ENCODE results near the gene CDC73.

The CDC73 gene

DNA sequence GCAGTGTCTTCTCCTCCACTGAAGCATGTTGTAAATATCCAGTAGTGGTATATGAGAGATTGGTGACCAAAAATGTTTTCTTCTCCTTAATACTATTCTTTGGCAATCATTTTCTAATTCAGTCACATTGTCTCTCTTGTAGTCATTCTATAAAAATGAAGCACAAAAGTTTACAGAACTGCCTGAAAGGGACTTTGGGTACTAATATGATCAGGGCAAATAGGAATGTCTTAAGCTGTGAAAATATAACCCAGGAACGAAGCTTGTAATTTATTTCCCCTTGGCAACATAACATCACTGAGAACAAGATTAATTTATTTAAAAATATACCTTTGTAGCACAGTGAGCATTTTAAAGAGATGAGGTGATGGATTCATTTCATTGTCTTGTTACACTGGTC lies 59.7 kb downstream of the CDC73 start:
- no peak for DNase-seq (ENCODE audit: low spot score)
- in situ Hi-C loops (cut with MboI; ENCODE audit: low sequenced_read_pairs, unreplicated experiment): no loop called here
- TF ChIP-seq, protein P1, sequence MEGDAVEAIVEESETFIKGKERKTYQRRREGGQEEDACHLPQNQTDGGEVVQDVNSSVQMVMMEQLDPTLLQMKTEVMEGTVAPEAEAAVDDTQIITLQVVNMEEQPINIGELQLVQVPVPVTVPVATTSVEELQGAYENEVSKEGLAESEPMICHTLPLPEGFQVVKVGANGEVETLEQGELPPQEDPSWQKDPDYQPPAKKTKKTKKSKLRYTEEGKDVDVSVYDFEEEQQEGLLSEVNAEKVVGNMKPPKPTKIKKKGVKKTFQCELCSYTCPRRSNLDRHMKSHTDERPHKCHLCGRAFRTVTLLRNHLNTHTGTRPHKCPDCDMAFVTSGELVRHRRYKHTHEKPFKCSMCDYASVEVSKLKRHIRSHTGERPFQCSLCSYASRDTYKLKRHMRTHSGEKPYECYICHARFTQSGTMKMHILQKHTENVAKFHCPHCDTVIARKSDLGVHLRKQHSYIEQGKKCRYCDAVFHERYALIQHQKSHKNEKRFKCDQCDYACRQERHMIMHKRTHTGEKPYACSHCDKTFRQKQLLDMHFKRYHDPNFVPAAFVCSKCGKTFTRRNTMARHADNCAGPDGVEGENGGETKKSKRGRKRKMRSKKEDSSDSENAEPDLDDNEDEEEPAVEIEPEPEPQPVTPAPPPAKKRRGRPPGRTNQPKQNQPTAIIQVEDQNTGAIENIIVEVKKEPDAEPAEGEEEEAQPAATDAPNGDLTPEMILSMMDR (IDR thresholded peaks at IDR 0.05; ENCODE audit: borderline replicate concordance, control extremely low read depth, extremely low read depth, insufficient read depth, missing control alignments): no peak

DNA sequence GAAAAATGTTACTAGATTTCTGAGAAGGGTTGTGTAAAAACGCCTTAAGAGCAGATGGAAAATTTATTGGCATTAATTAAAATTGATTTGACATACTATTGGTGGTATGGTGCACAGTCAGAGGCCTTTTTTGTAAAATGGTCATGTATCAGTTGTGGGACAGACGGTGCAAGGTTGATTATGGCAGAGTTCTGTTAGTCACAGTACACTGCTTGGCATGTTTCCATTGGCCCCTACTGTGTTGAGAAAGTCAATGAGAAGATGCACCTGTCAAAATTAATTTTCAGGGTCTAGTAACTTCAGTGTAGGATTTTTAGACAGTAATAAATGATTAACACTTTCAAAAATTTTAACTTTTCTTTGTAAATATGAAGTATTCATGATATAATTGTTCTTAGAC lies 60.2 kb downstream of the CDC73 start:
- DNase-seq (ENCODE audit: low spot score): no peak
- in situ Hi-C loops (cut with MboI; ENCODE audit: low sequenced_read_pairs, unreplicated experiment): no loop called here
- TF ChIP-seq, protein P1 (IDR thresholded peaks at IDR 0.05; ENCODE audit: borderline replicate concordance, control extremely low read depth, extremely low read depth, insufficient read depth, missing control alignments): no peak

DNA sequence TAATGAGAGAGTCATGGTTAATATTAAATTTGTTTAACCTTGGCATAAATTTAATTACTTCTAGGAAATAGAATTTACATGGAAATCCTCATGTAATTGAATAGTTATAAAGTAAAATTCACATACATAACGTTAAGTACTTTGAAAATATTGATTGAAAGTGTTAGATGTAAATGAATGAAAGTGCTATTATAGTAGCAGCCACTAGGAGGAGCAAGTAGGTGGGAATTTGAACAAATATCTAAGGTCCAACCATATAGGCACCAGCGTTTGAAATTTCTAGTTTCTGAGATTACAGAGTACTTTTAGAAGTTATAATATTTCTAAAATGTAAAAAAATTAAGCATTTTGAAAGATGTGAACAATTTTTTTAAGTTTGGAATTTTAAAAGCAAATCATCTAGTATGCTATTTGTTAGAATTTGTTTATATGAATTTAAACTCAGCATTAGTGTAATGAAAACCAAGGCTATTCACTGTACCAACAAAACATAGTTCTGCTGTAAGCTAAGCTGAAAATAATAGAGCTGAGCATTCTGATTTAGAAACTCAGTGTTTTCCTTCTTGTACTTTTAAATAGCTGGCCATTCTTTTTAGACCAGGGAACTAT lies 61.3 kb downstream of the CDC73 start:
- in situ Hi-C loops (cut with MboI; ENCODE audit: low sequenced_read_pairs, unreplicated experiment): no loop called here
- TF ChIP-seq, protein P1 (IDR thresholded peaks at IDR 0.05; ENCODE audit: borderline replicate concordance, control extremely low read depth, extremely low read depth, insufficient read depth, missing control alignments): peak; percentile 74
- peak; percentile 8 for DNase-seq (ENCODE audit: low spot score)

DNA sequence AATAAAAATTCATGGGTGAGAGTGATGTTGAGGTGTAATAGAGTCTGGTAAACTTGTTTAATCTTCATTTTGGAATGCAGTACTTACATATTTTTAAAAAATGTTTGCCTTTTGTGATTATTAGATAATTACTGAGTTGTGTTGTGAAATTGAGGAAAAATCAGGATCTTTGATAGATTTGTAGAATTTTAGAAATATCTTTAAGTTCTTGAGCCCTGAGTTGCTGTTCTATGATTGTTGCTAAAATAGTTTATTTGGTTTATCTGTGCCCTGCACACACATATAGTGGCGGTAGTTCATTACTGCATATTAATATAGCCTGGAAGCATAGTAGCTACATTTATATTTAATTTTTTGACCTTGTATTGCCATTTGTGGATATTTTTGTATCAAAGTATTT lies 62.9 kb downstream of the CDC73 start:
- in situ Hi-C loops (cut with MboI; ENCODE audit: low sequenced_read_pairs, unreplicated experiment): no loop called here
- DNase-seq (ENCODE audit: low spot score): no peak
- TF ChIP-seq, protein P1 (IDR thresholded peaks at IDR 0.05; ENCODE audit: borderline replicate concordance, control extremely low read depth, extremely low read depth, insufficient read depth, missing control alignments): no peak

DNA sequence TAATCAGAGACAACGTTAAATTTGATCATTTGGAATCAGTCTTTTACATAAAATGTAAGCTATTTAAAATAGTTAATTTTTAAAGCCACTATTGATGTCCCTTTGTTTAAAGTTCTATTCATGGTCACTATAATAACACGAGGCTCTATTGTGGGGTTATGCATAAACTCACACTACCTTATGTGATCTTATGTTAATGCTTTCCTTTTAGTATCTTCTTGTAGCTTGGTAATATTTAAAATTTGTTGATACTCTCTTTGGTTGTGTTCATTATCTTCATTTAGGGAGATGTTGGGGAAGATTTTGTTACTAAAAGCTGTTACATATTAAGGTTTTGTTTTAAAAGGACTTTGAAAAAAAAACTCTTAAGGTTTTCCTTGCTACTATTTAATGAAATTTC lies 63.4 kb downstream of the CDC73 start:
- in situ Hi-C loops (cut with MboI; ENCODE audit: low sequenced_read_pairs, unreplicated experiment): no loop called here
- no peak for DNase-seq (ENCODE audit: low spot score)
- TF ChIP-seq, protein P1 (IDR thresholded peaks at IDR 0.05; ENCODE audit: borderline replicate concordance, control extremely low read depth, extremely low read depth, insufficient read depth, missing control alignments): no peak

DNA sequence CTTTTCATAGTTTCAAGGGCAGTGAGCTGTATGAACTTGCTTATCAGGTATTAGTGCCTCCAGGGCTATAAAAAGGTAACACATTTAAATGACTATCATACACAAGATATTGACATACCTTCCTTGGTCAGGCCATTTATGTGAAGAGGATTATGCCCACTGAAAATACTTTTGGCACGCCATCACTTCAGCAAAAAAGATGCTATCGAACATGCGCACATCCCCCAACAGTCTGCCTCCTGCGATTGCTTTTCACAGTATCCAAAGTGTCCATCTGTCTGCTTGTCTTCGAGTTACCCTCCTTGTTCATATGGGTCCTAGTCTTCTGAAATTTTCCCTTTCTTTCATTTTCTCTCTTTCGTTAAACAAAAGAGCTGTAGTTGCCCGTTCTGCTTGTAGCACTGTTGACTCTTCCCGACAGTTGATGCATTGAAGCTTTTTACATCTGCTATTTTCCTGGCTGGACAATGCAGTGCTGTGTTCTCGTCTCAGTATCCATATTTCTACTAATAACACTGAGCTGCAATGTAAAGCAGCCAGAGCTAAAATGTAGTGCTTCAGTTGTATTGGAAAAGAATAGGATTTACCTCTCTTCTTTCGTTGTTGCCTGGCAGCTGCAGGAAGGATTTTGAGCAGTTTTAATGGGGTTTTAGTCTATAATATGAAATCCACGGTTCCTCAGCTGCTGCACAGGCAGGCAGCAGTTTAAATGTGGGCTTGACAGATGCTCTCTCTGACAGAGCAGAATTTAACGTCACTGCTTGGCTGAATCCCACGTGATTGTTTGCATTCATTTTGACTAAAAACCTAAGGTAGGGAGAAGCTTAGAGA lies 64.3 kb downstream of the CDC73 start, which contains the start of gene B3GALT2:
TSS of gene B3GALT2 (minus strand) at position 713 of the 831 bp plus-strand sequence. CDS start 5,051 bp downstream, outside the sequence.
- DNase-seq (ENCODE audit: low spot score): no peak
- TF ChIP-seq, protein P1 (IDR thresholded peaks at IDR 0.05; ENCODE audit: borderline replicate concordance, control extremely low read depth, extremely low read depth, insufficient read depth, missing control alignments): no peak
- in situ Hi-C loops (cut with MboI; ENCODE audit: low sequenced_read_pairs, unreplicated experiment): no loop called here

Measured in GM13976 (cell line).